K562 (cell line): ENCODE results near the gene SPHK2. TPM values are rescaled to one million over a fixed set of nuclear protein-coding genes. Genes with fewer than 3 reads are reported as not detected.

Source experiments
- ELF2 ChIP-seq: fragments of 250-450 bp; sonication (Bioruptor Pico); IDR thresholded peaks from 2 replicates; pipeline ENCODE4 v1.5.0; 2021; ENCODE audit warnings: mild to moderate bottlenecking
- LARP7 ChIP-seq: fragments of 450-650 bp; IDR thresholded peaks from 2 replicates; pipeline ENCODE4 v1.6.1; 2016
- NFXL1 ChIP-seq: fragments of 450-650 bp; formaldehyde crosslinking; IDR thresholded peaks from 2 replicates; pipeline ENCODE4 v1.4.0; 2021; ENCODE audit warnings: mild to moderate bottlenecking
- NRF1 ChIP-seq, 2 experiments: fragments of 450-650 bp; IDR thresholded peaks in 1 of 2; conservative IDR thresholded peaks in 1 of 2; 2 replicates each; pipeline ENCODE4 v1.6.1; 2014; ENCODE audit warnings: mild to moderate bottlenecking in 2 of 2
- POLR2G ChIP-seq: fragments of 200-400 bp; formaldehyde crosslinking; IDR thresholded peaks from 2 replicates; pipeline ENCODE4 v1.6.1; 2017; ENCODE audit warnings: low read depth, mild to moderate bottlenecking, antibody characterized with exemption, low read length, moderate library complexity
- RAD21 ChIP-seq, 2 experiments: fragments of 250-450 bp in 1 of 2; fragments of 450-650 bp in 1 of 2; sonication (Bioruptor Pico) in 1 of 2; formaldehyde crosslinking in 1 of 2; IDR thresholded peaks in 1 of 2; conservative IDR thresholded peaks in 1 of 2; 2 replicates each; pipeline versions ENCODE4 v1.4.0 to v1.8.0; 2020 to 2022; ENCODE audit warnings: mild to moderate bottlenecking in 2 of 2, moderate library complexity in 1 of 2
- SETDB1 ChIP-seq: IDR thresholded peaks from one replicate; pipeline ENCODE4 v1.6.1; 2012; ENCODE audit warnings: low read length, control low read depth, inconsistent platforms
- SMARCA5 ChIP-seq: fragments of 450-650 bp; IDR thresholded peaks from 2 replicates; pipeline ENCODE4 v1.6.1; 2016
- TSC22D4 ChIP-seq: fragments of 450-650 bp; IDR thresholded peaks from 2 replicates; pipeline ENCODE4 v1.6.1; 2016; ENCODE audit warnings: missing genetic modification characterization, missing biosample characterization, control low read depth
- ZBTB5 ChIP-seq: fragments of 450-650 bp; IDR thresholded peaks from 2 replicates; pipeline ENCODE4 v1.6.1; 2017; ENCODE audit warnings: antibody characterized with exemption
- ZFPM2 ChIP-seq: fragments of 250-450 bp; sonication (Bioruptor Pico); IDR thresholded peaks from 2 replicates; pipeline ENCODE4 v1.5.1; 2022; ENCODE audit warnings: mild to moderate bottlenecking
- ZNF347 ChIP-seq: fragments of 450-650 bp; formaldehyde crosslinking; IDR thresholded peaks from 2 replicates; pipeline ENCODE4 v1.4.0; 2020; ENCODE audit warnings: low read depth, mild to moderate bottlenecking, moderate library complexity
- ZNF79 ChIP-seq: fragments of 250-450 bp; sonication (Bioruptor Pico); IDR thresholded peaks from 2 replicates; pipeline ENCODE4 v1.4.0; 2020; ENCODE audit warnings: low read depth, mild to moderate bottlenecking, moderate library complexity
- polyA plus RNA-seq, 8 experiments: library from polyadenylated mRNA; depleted of rRNA in 4 of 8; stranded (reverse) in 5 of 8; unstranded in 3 of 8; fragments of >200 nt; fragmentation: Nextera tagmentation in 2 of 8; fragmentation: Illumina TruSeq in 1 of 8; extraction: Ambion mirVana in 2 of 8; extraction: Trizol in 1 of 8; gene quantifications; 2 replicates each; pipeline versions ENCODE4 v1.2.1 to v1.2.3, GENCODE V29; 2011 to 2014; ENCODE audit warnings: inconsistent platforms in 1 of 8, missing spikeins in 1 of 8
- total RNA-seq, 7 experiments: library from RNA; depleted of rRNA in 6 of 7; stranded (reverse); fragments of >200 nt in 6 of 7; fragmentation: Illumina TruSeq in 2 of 7; extraction: Trizol in 2 of 7; gene quantifications; 2 replicates each; pipeline versions ENCODE4 v1.2.1 to v1.2.3, GENCODE V29; 2011 to 2021; ENCODE audit warnings: low replicate concordance in 1 of 7
- TF ChIP-seq, protein P1 (sequence below): fragments of 200-800 bp; sonication (Bioruptor generic); IDR thresholded peaks from 2 replicates; pipeline ENCODE4 v1.6.1; 2017; ENCODE audit warnings: missing genetic modification characterization, missing compliant biosample characterization
- TF ChIP-seq, protein P2 (sequence below): fragments of 250-450 bp; sonication (Bioruptor Pico); IDR thresholded peaks from 2 replicates; pipeline ENCODE4 v1.8.0; 2022; ENCODE audit warnings: inconsistent platforms
- TF ChIP-seq, protein P3 (sequence below): fragments of 450-650 bp; formaldehyde crosslinking; IDR thresholded peaks from 2 replicates; pipeline ENCODE4 v1.4.0; 2020; ENCODE audit warnings: mild to moderate bottlenecking, moderate library complexity
- TF ChIP-seq, protein P4 (sequence below): fragments of 450-650 bp; IDR thresholded peaks from 2 replicates; pipeline ENCODE4 v1.6.1; 2016; ENCODE audit warnings: mild to moderate bottlenecking

The SPHK2 gene
- total and polyA plus RNA-seq, 9 of the 15 experiments (the other 6 are each of a cell fraction or from before 2014, with no cell fraction given), result 0.10 to 15.2 (median 2.9) TPM

GRCh38 chr19:48614436-48615230 is 4.7 kb upstream of the SPHK2 start, which contains the start of gene FAM83E (continued):
- TF ChIP-seq, protein P1, sequence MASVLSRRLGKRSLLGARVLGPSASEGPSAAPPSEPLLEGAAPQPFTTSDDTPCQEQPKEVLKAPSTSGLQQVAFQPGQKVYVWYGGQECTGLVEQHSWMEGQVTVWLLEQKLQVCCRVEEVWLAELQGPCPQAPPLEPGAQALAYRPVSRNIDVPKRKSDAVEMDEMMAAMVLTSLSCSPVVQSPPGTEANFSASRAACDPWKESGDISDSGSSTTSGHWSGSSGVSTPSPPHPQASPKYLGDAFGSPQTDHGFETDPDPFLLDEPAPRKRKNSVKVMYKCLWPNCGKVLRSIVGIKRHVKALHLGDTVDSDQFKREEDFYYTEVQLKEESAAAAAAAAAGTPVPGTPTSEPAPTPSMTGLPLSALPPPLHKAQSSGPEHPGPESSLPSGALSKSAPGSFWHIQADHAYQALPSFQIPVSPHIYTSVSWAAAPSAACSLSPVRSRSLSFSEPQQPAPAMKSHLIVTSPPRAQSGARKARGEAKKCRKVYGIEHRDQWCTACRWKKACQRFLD (CRISPR knock-in tag), result no peak
- TF ChIP-seq TSC22D4 (no peak), NRF1 (conservative IDR thresholded peaks at IDR 0.05 in 1 of 2, IDR thresholded peaks at IDR 0.05 in 1 of 2) (no peak), RAD21 (CRISPR knock-in tag; conservative IDR thresholded peaks at IDR 0.05 in 1 of 2, IDR thresholded peaks at IDR 0.05 in 1 of 2) (no peak), ZFPM2 (CRISPR knock-in tag) (0 out of 2 replicates have a peak, but pooled peaks have one; percentile 26), ZNF347 (CRISPR knock-in tag) (no peak; the same call in 1 of the 2 replicates), NFXL1 (0 out of 2 replicates have a peak, but pooled peaks have one; percentile 67), LARP7 (no peak), SETDB1 (no peak), SMARCA5 (no peak), ZBTB5 (no peak), ZNF79 (no peak), POLR2G (peak; percentile 74), ELF2 (no peak)
- TF ChIP-seq, protein P2, sequence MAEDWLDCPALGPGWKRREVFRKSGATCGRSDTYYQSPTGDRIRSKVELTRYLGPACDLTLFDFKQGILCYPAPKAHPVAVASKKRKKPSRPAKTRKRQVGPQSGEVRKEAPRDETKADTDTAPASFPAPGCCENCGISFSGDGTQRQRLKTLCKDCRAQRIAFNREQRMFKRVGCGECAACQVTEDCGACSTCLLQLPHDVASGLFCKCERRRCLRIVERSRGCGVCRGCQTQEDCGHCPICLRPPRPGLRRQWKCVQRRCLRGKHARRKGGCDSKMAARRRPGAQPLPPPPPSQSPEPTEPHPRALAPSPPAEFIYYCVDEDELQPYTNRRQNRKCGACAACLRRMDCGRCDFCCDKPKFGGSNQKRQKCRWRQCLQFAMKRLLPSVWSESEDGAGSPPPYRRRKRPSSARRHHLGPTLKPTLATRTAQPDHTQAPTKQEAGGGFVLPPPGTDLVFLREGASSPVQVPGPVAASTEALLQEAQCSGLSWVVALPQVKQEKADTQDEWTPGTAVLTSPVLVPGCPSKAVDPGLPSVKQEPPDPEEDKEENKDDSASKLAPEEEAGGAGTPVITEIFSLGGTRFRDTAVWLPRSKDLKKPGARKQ (CRISPR knock-in tag), result no peak
- TF ChIP-seq, protein P3, sequence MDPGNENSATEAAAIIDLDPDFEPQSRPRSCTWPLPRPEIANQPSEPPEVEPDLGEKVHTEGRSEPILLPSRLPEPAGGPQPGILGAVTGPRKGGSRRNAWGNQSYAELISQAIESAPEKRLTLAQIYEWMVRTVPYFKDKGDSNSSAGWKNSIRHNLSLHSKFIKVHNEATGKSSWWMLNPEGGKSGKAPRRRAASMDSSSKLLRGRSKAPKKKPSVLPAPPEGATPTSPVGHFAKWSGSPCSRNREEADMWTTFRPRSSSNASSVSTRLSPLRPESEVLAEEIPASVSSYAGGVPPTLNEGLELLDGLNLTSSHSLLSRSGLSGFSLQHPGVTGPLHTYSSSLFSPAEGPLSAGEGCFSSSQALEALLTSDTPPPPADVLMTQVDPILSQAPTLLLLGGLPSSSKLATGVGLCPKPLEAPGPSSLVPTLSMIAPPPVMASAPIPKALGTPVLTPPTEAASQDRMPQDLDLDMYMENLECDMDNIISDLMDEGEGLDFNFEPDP, result no peak
- TF ChIP-seq, protein P4, sequence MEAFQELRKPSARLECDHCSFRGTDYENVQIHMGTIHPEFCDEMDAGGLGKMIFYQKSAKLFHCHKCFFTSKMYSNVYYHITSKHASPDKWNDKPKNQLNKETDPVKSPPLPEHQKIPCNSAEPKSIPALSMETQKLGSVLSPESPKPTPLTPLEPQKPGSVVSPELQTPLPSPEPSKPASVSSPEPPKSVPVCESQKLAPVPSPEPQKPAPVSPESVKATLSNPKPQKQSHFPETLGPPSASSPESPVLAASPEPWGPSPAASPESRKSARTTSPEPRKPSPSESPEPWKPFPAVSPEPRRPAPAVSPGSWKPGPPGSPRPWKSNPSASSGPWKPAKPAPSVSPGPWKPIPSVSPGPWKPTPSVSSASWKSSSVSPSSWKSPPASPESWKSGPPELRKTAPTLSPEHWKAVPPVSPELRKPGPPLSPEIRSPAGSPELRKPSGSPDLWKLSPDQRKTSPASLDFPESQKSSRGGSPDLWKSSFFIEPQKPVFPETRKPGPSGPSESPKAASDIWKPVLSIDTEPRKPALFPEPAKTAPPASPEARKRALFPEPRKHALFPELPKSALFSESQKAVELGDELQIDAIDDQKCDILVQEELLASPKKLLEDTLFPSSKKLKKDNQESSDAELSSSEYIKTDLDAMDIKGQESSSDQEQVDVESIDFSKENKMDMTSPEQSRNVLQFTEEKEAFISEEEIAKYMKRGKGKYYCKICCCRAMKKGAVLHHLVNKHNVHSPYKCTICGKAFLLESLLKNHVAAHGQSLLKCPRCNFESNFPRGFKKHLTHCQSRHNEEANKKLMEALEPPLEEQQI, result no peak
